ENCODE measurements around the gene ZFAND3.

The ZFAND3 gene

GRCh38 chr6:37965964-37966676 lies 146.6 kb downstream of the ZFAND3 start:
- Histone ChIP-seq H3K36me3 (no peaks in the 10 kb centered on the region; the same call in 1 of the 2 replicates), H3K9me3 (ENCODE audit: severe bottlenecking) (peaks cover 3% of the 10 kb centered on the region), H3K27ac (no peak overlapping the region), H3K4me3 (ENCODE audit: low read depth, low read length) (no peak overlapping the region), H3K27me3 (ENCODE audit: insufficient read depth, low read depth, severe bottlenecking) (no peaks in the 10 kb centered on the region)
- no peak for TF ChIP-seq CTCF (IDR thresholded peaks at IDR 0.05; ENCODE audit: low read depth, low read length)
- DNase-seq, result no peak

DNA sequence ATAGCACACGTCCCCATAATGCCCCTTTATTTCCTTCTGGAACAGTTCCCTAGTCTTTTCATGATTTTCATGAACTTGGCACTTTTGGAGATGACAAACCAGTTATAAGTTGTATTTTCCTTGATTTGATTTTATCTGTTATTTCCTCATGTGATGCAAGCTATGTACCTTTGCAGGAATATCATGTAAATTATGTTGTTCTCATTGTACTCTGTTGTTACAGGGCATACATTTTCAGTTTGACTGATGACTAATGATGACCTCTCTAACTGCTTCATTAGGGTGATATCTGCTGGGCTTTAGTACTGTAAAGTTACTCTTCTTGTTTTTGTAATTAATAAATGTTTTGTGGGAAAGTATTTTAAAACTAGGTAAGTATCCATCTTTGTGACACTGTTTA lies 147.3 kb downstream of the ZFAND3 start:
- no peak for DNase-seq
- Histone ChIP-seq H3K36me3 (no peaks in the 10 kb centered on the region; the same call in 1 of the 2 replicates), H3K9me3 (ENCODE audit: severe bottlenecking) (peaks cover 3% of the 10 kb centered on the region), H3K27me3 (ENCODE audit: insufficient read depth, low read depth, severe bottlenecking) (no peaks in the 10 kb centered on the region), H3K4me3 (ENCODE audit: low read depth, low read length) (no peak overlapping the region), H3K27ac (no peak overlapping the region)
- TF ChIP-seq CTCF (IDR thresholded peaks at IDR 0.05; ENCODE audit: low read depth, low read length), result no peak

DNA sequence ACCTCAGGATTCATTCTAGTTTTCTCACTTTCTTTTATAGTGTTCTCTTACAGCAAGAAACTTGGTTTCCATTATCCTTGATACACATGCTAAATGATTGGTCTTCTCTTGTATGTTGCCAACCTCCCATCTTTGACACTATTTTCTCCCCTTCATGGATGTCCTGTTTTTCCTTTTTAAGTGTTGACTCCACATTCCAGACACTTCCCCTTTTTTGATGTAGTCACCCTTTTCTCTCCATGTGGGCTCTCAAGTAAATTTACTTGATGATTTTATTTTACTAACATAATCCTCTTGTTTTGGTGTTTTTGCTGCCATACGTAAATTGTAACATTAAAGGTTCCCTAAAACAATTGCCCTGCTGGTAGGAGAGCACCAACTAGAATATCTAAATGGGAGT lies 148.1 kb downstream of the ZFAND3 start:
- no peak for TF ChIP-seq CTCF (IDR thresholded peaks at IDR 0.05; ENCODE audit: low read depth, low read length)
- Histone ChIP-seq H3K27ac (no peak overlapping the region), H3K36me3 (no peaks in the 10 kb centered on the region; the same call in 1 of the 2 replicates), H3K4me3 (ENCODE audit: low read depth, low read length) (no peak overlapping the region), H3K9me3 (ENCODE audit: severe bottlenecking) (no peaks in the 10 kb centered on the region), H3K27me3 (ENCODE audit: insufficient read depth, low read depth, severe bottlenecking) (no peaks in the 10 kb centered on the region)
- DNase-seq, result no peak

DNA sequence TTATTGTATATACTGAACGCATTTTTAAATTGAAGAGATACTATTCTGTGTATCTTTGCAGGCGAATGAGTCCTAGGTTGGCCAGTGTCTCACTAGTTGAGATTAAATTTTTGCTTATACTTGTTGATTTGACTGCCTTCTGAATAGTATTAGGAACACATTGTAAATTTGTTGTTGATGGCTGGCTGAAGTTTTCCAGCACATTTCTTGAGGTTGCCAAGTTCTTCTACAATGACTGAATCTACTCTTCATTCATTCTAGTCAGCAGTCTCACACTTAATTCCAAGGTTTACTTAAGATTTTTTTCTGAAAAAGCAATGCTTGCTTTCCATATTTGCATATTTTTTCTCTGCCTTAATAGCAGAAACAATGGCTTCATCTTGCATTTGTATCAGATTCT lies 151.7 kb downstream of the ZFAND3 start:
- Histone ChIP-seq H3K4me3 (ENCODE audit: low read depth, low read length) (no peak overlapping the region), H3K36me3 (no peaks in the 10 kb centered on the region), H3K27me3 (ENCODE audit: insufficient read depth, low read depth, severe bottlenecking) (no peaks in the 10 kb centered on the region), H3K27ac (no peak overlapping the region), H3K9me3 (ENCODE audit: severe bottlenecking) (peaks cover 9% of the 10 kb centered on the region)
- no peak for DNase-seq
- no peak for TF ChIP-seq CTCF (IDR thresholded peaks at IDR 0.05; ENCODE audit: low read depth, low read length)

GRCh38 chr6:37971711-37972390 lies 152.3 kb downstream of the ZFAND3 start:
- peaks cover 9% of the 10 kb centered on the region for H3K9me3 ChIP-seq (ENCODE audit: severe bottlenecking)
- H3K4me3 ChIP-seq (ENCODE audit: low read depth, low read length), result no peak overlapping the region
- no peak for TF ChIP-seq CTCF (IDR thresholded peaks at IDR 0.05; ENCODE audit: low read depth, low read length)
- H3K36me3 ChIP-seq, result no peaks in the 10 kb centered on the region; the same call in 1 of the 2 replicates
- no peak for DNase-seq
- no peaks in the 10 kb centered on the region for H3K27me3 ChIP-seq (ENCODE audit: insufficient read depth, low read depth, severe bottlenecking)
- H3K27ac ChIP-seq, result no peak overlapping the region

All from WERI-Rb-1 (cell line).